Heart right ventricle (tissue), 16 donors: Measurements from ENCODE around the gene MYH11. TPM values are rescaled to one million over a fixed set of nuclear protein-coding genes. Genes with fewer than 3 reads are reported as not detected.
A peak's percentile ranks its signal among the peaks of the same experiment; 100 is the strongest.

ENCODE experiments used
- ATAC-seq, 8 donors: fragments of 200-7000 bp; cut with Tn5 transposase; one replicate each; pipeline ENCODE4 v1.9.1; 2020; ENCODE audit warnings: mild to moderate bottlenecking in 8 of 8, moderate library complexity in 8 of 8, moderate number of reproducible peaks in 1 of 8
- DNase-seq, 2 donors: peaks; one replicate each; pipeline ENCODE4 v3.0.0-alpha.2; 2020
- H3K27ac ChIP-seq, 10 donors: fragments of 200-600 bp; sonication (generic) in 2 of 10; one replicate each; pipeline versions ENCODE4 v1.5.0 to v1.8.0; 2020 to 2022; ENCODE audit warnings: mild to moderate bottlenecking in 3 of 10
- H3K27me3 ChIP-seq, 7 donors: fragments of 200-600 bp; one replicate each; pipeline ENCODE4 v1.8.0; 2021 to 2022; ENCODE audit warnings: mild to moderate bottlenecking in 2 of 7
- H3K36me3 ChIP-seq, 9 donors: fragments of 200-600 bp; sonication (generic) in 1 of 9; one replicate each; pipeline versions ENCODE4 v1.5.0 to v1.8.0; 2020 to 2022; ENCODE audit warnings: mild to moderate bottlenecking in 2 of 9
- H3K4me1 ChIP-seq, 9 donors: fragments of 200-600 bp; sonication (generic) in 1 of 9; one replicate each; pipeline versions ENCODE4 v1.5.0 to v1.8.0; 2020 to 2022; ENCODE audit warnings: mild to moderate bottlenecking in 4 of 9
- H3K4me3 ChIP-seq, 10 donors: fragments of 200-600 bp; sonication (generic) in 2 of 10; one replicate each; pipeline versions ENCODE4 v1.5.0 to v1.8.0; 2020 to 2022; ENCODE audit warnings: mild to moderate bottlenecking in 7 of 10, moderate library complexity in 2 of 10
- H3K9me3 ChIP-seq, 11 donors: fragments of 200-600 bp in 10 of 11; sonication (generic) in 2 of 11; one replicate each; pipeline versions ENCODE4 v1.5.0 to v1.8.0; 2013 to 2022; ENCODE audit warnings: mild to moderate bottlenecking in 2 of 11, control low read depth in 1 of 11, moderate library complexity in 1 of 11
- WGBS, 2 donors: extraction: QIAGEN DNeasy Blood & Tissue Kit; methylation state at CpG; one replicate each; pipeline ENCODE4 v1.1.7; 2013; ENCODE audit warnings: inconsistent platforms in 1 of 2; 5-methylcytosine and 5-hydroxymethylcytosine counted together
- intact Hi-C, 10 donors: fragments of 100-400 bp; cut with DNase I; formaldehyde crosslinking; loops; one replicate each; pipeline versions ENCODE4 v1.11.1 to v1.14.2; 2022
- polyA plus RNA-seq, 2 donors: library from polyadenylated mRNA; stranded (reverse); fragments of 200-250 nt; gene quantifications; one replicate each; pipeline ENCODE4 v1.2.3, GENCODE V29; 2013
- total RNA-seq, 10 donors: library from RNA; stranded (reverse); fragmentation: NEBNext Ultra II Directional in 3 of 10; extraction: Animal tissue kit (Norgen Biotek cat#: 25700) in 3 of 10; gene quantifications; one replicate each; pipeline versions ENCODE4 v1.2.1 to v1.2.4, GENCODE V29; 2021 to 2023
- TF ChIP-seq, protein P1 (sequence below), 9 donors: fragments of 200-600 bp; sonication (generic) in 2 of 9; IDR thresholded peaks; one replicate each; pipeline versions ENCODE4 v1.5.0 to v1.8.0; 2021 to 2022; ENCODE audit warnings: antibody characterized with exemption in 9 of 9, mild to moderate bottlenecking in 5 of 9, moderate library complexity in 1 of 9
- donor health status: Arrhythmogenic right ventricular cardiomyopathy.
- donor health status: ischemic (EF 13 %, LVEDD 7.1; RV severe dilation, severe dysfunction).
- donor health status: healthy with polysubstance abuse.
- donor health status: DM: no; HTN: yes; CAD: no.
- donor health status: DM: no; HTN: no; CAD: no.
- donor health status: ischemic (EF 25% LVEDD 6.9; RV normal size, moderate dysfunction).
- donor health status: ischemic (EF 25% LVEDD 5.7; RV mildly dilated, moderate dysfunction).
- donor health status: healthy.
- donor health status: DM: yes; HTN: yes; CAD: no.
- donor health status: Ischemic cardiomyopathy.
- donor health status: ischemic (EF 35%, LVEDD 5.7; RV mildly dilated, moderate dysfunction).
- donor health status: nonischemic (EF 11% LVEDD 7.7; RV severe dilation, severe dysfunction).
- donor health status: DM: yes; HTN: yes; CAD: no.
- donor health status: PGD.
- donor health status: ischemic (EF 29% LVEDD 5.4; RV normal size, mild dysfunction).
- donor health status: nonischemic (EF 23%, LVEDD 6.1; RV moderate dilation, normal function).

MYH11 gene
- total and polyA plus RNA-seq, 12 donors, result 9.8 to 46.7 (median 23.5) TPM

DNA sequence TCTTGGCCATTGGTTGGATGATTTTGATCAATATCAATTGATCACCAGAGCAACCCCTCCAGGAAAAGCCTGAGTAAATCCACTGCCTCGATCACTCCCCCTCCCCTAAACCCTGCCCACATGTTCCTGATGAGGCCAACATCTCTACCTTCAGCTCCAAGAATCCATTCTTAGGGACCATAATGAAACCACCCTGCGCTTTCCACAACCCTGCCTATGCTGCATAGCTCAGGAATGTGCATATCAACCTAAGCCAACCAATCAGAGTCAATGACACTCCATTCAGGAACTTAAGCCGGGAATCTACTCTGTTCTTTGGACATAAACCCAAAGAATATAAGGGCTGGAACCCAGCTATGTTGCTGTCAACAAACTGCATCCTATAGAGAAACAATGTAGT, 86.3 kb downstream of the MYH11 start:
- peak in 6 of 8 donors; percentile 22 to 34 (median 25) for ATAC-seq
- WGBS, 2 donors, result 52 to 58% methylated on average over 3 of the region's 3 CpGs
- Histone ChIP-seq H3K27me3 (peaks cover 0 to 5% (median 0%) of the 10 kb centered on the region in 7 donors), H3K27ac (peak overlapping the region in 3 of 10 donors; percentile 5 to 35 (median 31)), H3K36me3 (no peaks in the 10 kb centered on the region), H3K9me3 (peaks cover 0 to 10% (median 0%) of the 10 kb centered on the region in 11 donors), H3K4me1 (peaks cover 0 to 20% (median 6%) of the 10 kb centered on the region in 9 donors), H3K4me3 (no peak overlapping the region)
- TF ChIP-seq, protein P1, sequence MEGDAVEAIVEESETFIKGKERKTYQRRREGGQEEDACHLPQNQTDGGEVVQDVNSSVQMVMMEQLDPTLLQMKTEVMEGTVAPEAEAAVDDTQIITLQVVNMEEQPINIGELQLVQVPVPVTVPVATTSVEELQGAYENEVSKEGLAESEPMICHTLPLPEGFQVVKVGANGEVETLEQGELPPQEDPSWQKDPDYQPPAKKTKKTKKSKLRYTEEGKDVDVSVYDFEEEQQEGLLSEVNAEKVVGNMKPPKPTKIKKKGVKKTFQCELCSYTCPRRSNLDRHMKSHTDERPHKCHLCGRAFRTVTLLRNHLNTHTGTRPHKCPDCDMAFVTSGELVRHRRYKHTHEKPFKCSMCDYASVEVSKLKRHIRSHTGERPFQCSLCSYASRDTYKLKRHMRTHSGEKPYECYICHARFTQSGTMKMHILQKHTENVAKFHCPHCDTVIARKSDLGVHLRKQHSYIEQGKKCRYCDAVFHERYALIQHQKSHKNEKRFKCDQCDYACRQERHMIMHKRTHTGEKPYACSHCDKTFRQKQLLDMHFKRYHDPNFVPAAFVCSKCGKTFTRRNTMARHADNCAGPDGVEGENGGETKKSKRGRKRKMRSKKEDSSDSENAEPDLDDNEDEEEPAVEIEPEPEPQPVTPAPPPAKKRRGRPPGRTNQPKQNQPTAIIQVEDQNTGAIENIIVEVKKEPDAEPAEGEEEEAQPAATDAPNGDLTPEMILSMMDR (IDR thresholded peaks at IDR 0.05), result no peak
- intact Hi-C loops, result loop anchor here in 2 of 10 donors (2.0 to 10.0 kb wide), 2 partner anchors 54 to 354 kb away; no protein-coding TSS in a partner anchor
- no peak for DNase-seq

DNA sequence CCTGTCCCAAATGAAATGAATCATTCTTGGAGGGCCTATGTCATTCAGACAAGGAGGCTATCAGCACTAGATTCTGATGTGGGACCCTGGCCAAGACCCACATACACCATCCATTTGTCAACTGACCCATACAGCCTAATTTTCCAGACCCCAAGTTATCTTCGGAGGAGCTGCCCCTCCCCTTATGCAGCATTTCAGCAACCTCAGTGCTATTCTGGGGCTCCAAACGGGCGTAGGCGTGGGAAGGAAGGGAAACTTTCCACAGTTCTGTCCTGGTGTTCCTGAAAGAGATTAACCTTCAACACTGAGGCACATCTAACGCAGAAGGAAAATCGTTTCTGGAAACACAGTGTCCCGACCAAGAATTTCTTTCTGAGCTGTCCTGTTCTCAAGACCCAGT, 86.7 kb downstream of the MYH11 start:
- H3K27ac ChIP-seq, result peak overlapping the region in 4 of 10 donors; percentile 5 to 35 (median 20)
- peaks cover 0 to 20% (median 6%) of the 10 kb centered on the region in 9 donors for H3K4me1 ChIP-seq
- H3K4me3 ChIP-seq, result no peak overlapping the region
- DNase-seq, result peak in 1 of 2 donors; percentile 68
- intact Hi-C loops, result loop anchor here in 2 of 10 donors (2.0 to 10.0 kb wide), 2 partner anchors 55 to 355 kb away; no protein-coding TSS in a partner anchor
- peak; percentile 49 to 87 (median 73) for ATAC-seq
- 19 to 33% methylated on average over 7 of the region's 7 CpGs for WGBS, 2 donors
- H3K9me3 ChIP-seq, result peaks cover 0 to 10% (median 0%) of the 10 kb centered on the region in 11 donors
- peaks cover 0 to 5% (median 0%) of the 10 kb centered on the region in 7 donors for H3K27me3 ChIP-seq
- no peaks in the 10 kb centered on the region for H3K36me3 ChIP-seq
- TF ChIP-seq, protein P1 (IDR thresholded peaks at IDR 0.05), result no peak

DNA sequence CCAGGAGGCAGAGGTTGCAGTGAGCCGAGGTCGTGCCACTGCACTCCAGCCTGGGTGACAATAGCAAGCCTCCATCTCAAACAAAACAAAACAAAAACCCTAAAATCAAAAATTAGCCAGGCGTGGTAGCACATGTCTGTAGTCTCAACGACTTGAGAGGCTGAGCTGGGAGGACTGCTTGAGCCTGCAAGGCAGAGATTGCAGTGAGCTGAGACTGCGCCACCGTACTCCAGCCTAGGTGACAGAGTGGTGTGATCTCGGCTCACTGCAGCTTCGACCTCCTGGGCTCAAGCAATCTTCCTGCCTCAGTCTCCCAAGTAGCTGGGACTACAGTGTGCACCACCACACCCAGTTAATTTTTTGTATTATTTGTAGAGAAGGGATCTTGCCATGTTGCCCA, 87.6 kb downstream of the MYH11 start:
- TF ChIP-seq, protein P1 (IDR thresholded peaks at IDR 0.05), result no peak
- Histone ChIP-seq H3K4me3 (no peak overlapping the region), H3K4me1 (peaks cover 0 to 20% (median 6%) of the 10 kb centered on the region in 9 donors), H3K9me3 (peaks cover 0 to 10% (median 0%) of the 10 kb centered on the region in 11 donors), H3K27ac (peak overlapping the region in 3 of 10 donors; percentile 9 to 35 (median 31)), H3K27me3 (peaks cover 0 to 5% (median 0%) of the 10 kb centered on the region in 7 donors), H3K36me3 (no peaks in the 10 kb centered on the region)
- 92 to 95% methylated on average over 8 of the region's 8 CpGs for WGBS, 2 donors
- no peak for ATAC-seq
- intact Hi-C loops, result loop anchor here in 9 of 10 donors (5.0 to 10.0 kb wide), 7 partner anchors 43 to 428 kb away; no protein-coding TSS in a partner anchor
- DNase-seq, result no peak

DNA sequence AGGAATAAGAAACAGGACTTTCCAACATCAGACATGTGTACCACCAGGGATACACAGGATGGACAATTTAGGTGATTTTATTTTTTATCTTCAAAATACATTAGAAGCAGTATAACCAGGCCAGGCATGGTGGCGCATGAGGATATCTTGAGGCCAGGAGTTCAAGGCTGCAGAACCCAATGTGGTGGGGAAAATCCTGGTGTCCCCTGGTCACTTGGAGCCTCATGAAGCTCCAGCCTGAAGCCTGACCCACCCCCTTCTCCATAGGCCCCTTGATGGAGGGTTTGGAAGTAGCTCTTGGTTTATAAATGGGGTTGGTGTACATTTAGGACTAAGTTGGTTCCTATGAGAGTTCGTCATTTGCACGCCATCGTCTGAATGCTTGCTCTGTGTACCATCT, 88.6 kb downstream of the MYH11 start:
- ATAC-seq (no peak), DNase-seq (no peak)
- Histone ChIP-seq H3K4me1 (peaks cover 0 to 20% (median 6%) of the 10 kb centered on the region in 9 donors), H3K36me3 (no peaks in the 10 kb centered on the region), H3K27me3 (peaks cover 0 to 5% (median 0%) of the 10 kb centered on the region in 7 donors), H3K27ac (no peak overlapping the region), H3K9me3 (peaks cover 0 to 10% (median 0%) of the 10 kb centered on the region in 11 donors), H3K4me3 (no peak overlapping the region)
- intact Hi-C loops, result loop anchor here in 9 of 10 donors (5.0 to 10.0 kb wide), 7 partner anchors 44 to 429 kb away; no protein-coding TSS in a partner anchor
- TF ChIP-seq, protein P1 (IDR thresholded peaks at IDR 0.05), result no peak
- 98% methylated on average over 4 of the region's 4 CpGs for WGBS, 2 donors
